Measurements from ENCODE around the gene TMED9. TPM values are rescaled to one million over a fixed set of nuclear protein-coding genes. Genes with fewer than 3 reads are reported as not detected.
A peak's percentile ranks its signal among the peaks of the same experiment; 100 is the strongest.
"Not testable (repeated sequence)": the region's sequence is repeated elsewhere in the genome, so short reads cannot be mapped to it uniquely, and the experiment has no call there.

Gene TMED9
- total RNA-seq, 1 donor from 2014 or later = 112 TPM

GRCh38 chr5:177606071-177607051 lies 14.4 kb downstream of the TMED9 start:
- DNase-seq (ENCODE audit: low read depth in 2 of 2) = no peak

DNA sequence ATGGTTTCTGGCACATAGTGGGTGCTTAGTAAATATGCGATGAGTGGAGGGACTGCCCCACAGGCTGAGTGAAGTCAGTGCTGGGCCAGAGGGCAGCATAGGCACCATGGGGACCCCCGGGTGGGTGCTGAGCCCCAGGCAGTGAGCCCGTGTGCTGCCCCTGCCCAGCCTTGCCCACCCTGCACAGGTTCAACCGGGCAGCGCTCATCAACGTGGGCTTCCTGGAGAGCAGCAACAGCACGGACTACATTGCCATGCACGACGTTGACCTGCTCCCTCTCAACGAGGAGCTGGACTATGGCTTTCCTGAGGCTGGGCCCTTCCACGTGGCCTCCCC lies 15.1 kb downstream of the TMED9 start:
- DNase-seq (ENCODE audit: low read depth in 2 of 2) = no peak

DNA sequence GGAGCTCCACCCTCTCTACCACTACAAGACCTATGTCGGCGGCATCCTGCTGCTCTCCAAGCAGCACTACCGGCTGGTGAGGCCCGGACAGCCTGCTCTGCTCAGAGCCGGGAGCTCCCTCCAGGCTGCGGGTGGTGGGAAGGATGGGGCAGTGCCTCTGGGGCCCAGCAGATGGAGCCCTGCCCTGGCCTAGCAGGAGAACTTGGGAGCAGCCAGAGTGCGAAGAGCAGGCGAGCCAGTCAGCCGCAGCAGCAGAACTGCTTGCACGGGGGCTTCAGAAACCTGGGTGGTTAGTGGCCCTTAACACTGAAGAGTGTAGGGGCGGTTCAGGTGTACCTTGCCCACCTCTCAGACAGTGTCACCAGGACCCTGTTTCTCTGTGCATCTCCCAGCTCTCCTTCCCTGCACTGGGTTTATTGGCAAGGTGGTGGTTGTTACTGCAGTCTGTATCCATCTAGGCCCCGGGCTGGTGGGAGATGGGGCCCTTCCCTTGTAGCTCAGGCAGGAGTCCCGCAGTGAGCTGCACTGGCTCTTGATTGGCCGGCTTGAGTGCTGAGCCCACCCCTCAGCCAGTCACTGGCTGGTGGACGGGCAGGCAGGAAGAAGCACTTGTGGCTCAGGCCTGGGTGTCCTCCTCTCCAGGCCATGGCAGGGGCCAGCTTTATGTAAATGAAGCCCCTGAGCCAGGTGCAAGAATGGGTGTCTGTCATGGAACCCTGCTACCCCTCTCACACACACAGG lies 15.6 kb downstream of the TMED9 start:
- peak; percentile 51 to 77 for DNase-seq (ENCODE audit: low read depth in 2 of 2)

GRCh38 chr5:177608243-177609075 lies 16.5 kb downstream of the TMED9 start:
- DNase-seq (ENCODE audit: low read depth in 2 of 2) = no peak

GRCh38 chr5:177609076-177610059 lies 17.4 kb downstream of the TMED9 start:
- DNase-seq (ENCODE audit: low read depth in 2 of 2) = no peak

- DNase-seq (ENCODE audit: low read depth in 2 of 2) = no peak
Measured at GRCh38 chr5:177610131-177610769, 18.2 kb downstream of the TMED9 start.

- no peak for DNase-seq (ENCODE audit: low read depth in 2 of 2)
Measured at GRCh38 chr5:177610770-177611445, 18.9 kb downstream of the TMED9 start.

- DNase-seq (ENCODE audit: low read depth in 2 of 2) = no peak
Measured at GRCh38 chr5:177611446-177612214, 19.6 kb downstream of the TMED9 start.

DNA sequence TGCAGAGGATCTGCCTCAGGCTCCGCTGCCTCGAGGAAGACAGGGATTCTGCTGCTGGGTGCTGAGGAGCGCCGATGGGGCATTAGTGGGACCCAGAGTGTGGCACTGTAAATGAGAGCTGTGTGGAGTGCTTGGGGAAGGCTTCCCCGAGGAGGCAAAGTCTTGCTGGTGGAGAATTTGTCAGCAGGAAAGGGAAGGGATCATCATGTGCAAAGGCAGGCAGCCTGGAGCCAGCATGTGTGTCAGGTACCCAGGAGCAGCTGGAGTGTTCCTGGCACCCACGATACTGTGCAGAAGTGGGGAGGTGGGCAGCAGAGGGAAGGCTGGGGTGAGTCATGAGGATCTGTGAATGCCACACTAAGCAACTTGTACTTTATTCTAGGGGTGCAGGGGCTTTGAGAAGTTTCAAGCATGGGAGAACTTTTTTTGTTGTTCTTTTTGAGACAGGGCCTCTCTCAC lies 20.2 kb downstream of the TMED9 start:
- no peak for DNase-seq (ENCODE audit: low read depth in 2 of 2)

DNA sequence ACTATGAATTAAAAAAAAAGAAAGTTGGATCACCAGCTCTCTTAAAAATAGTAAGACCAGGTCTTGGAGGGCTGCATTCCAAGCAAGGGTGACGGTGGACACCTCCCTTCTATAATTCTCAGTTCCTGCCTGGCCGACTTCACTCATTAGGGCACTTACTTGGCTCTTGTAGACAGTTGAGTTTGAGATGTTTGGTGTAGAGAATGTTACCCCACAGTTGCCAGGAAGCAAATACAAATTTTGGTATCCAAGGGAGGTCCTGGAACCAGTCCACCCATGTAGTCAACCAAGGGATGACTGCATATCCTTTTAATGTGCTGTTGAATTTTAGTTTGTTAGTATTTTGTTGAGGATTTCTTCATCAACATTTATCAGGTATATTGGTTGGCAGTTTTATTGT lies 28.6 kb downstream of the TMED9 start:
- DNase-seq (ENCODE audit: low read depth in 2 of 2) = no peak

GRCh38 chr5:177624172-177624571 lies 32.2 kb downstream of the TMED9 start:
- DNase-seq (ENCODE audit: low read depth in 2 of 2) = not testable (repeated sequence)

- DNase-seq (ENCODE audit: low read depth in 2 of 2) = not testable (repeated sequence)
Measured at GRCh38 chr5:177630186-177630585, 38.2 kb downstream of the TMED9 start.

DNA sequence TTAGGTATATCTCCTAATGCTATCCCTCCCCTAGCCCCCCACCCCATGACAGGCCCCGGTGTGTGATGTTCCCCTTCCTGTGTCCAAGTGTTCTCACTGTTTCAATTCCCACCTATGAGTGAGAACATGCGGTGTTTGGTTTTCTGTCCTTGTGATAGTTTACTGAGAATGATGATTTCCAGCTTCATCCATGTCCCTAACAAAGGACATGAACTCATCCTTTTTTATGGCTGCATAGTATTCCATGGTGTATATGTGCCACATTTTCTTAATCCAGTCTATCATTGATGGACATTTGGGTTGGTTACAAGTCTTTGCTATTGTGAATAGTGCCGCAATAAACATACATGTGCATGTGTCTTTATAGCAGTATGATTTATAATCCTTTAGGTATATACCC lies 42.9 kb downstream of the TMED9 start:
- DNase-seq (ENCODE audit: low read depth in 2 of 2) = not testable (repeated sequence)

DNA sequence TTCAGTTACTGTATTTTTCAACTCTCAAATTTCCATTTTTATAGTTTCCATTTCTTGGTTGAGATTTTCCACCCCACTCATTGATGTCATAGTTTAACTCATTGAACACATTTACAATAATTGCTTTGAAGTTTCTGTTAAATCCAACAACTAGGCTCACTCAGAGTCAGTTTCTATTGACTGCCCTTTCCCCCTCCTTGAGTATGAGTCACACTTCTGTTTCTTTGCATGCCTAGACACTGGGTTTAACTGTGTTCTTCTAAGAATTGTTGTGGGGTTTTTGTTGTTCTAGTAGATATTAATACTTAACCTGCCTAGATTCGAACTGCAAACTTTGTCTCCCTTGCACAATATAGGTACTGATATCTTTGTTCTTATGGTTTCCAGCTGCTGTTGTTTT lies 53.5 kb downstream of the TMED9 start:
- DNase-seq (ENCODE audit: low read depth in 2 of 2) = not testable (repeated sequence)
